PC-9 (cell line): Measurements from ENCODE around the gene PASK. TPM values are rescaled to one million over a fixed set of nuclear protein-coding genes. Genes with fewer than 3 reads are reported as not detected.

Experiments
- BruUV-seq: library from RNA; stranded (reverse); fragments of 400-500 nt; replicated peaks from 2 replicates; lab custom pipeline; 2021; lab: Mats Ljungman, UMichigan
- CTCF ChIA-PET: fragments of 300-600 bp; sonication (Branson Sonifier 250); formaldehyde crosslinking; loops from one replicate; lab custom pipeline; 2022; ENCODE audit warnings: antibody characterized with exemption; lab: Charles Lee
- POLR2A ChIA-PET: fragments of 300-600 bp; sonication (Branson Sonifier 250); formaldehyde crosslinking; loops from one replicate; lab custom pipeline; 2022; ENCODE audit warnings: antibody characterized with exemption; ENCODE audit not compliant: unreplicated experiment; lab: Charles Lee
- DNase-seq, 2 experiments: peaks; one replicate each; pipeline versions ENCODE4 v3.0.0 to v3.0.0-alpha.2; 2015 to 2022; ENCODE audit warnings: mixed read lengths in 1 of 2
- H2AFZ ChIP-seq: fragments of 200-600 bp; sonication (generic); 2 replicates; pipeline ENCODE4 v1.8.1; 2017; ENCODE audit warnings: antibody characterized with exemption
- H3F3A ChIP-seq: fragments of 200-600 bp; sonication (generic); 2 replicates; pipeline ENCODE4 v1.8.1; 2017; ENCODE audit warnings: antibody characterized with exemption, mild to moderate bottlenecking, low read depth; ENCODE audit not compliant: insufficient read depth
- H3K27ac ChIP-seq: fragments of 200-600 bp; sonication (generic); 2 replicates; pipeline ENCODE4 v1.6.1; 2016; ENCODE audit warnings: mixed run types
- H3K27me3 ChIP-seq: fragments of 200-600 bp; sonication (generic); 2 replicates; pipeline ENCODE4 v1.6.1; 2016; ENCODE audit warnings: low read depth, mixed run types; ENCODE audit not compliant: insufficient read depth
- H3K36me3 ChIP-seq: fragments of 200-600 bp; sonication (generic); 2 replicates; pipeline ENCODE4 v1.6.1; 2016; ENCODE audit warnings: low read depth, mixed run types
- H3K4me1 ChIP-seq: fragments of 200-600 bp; sonication (generic); replicated peaks from 2 replicates; pipeline ENCODE4 v1.6.1; 2016; ENCODE audit warnings: mixed run types; ENCODE audit not compliant: insufficient read depth
- H3K4me2 ChIP-seq: fragments of 200-600 bp; sonication (generic); 2 replicates; pipeline ENCODE4 v1.6.1; 2017; ENCODE audit warnings: mixed run types
- H3K4me3 ChIP-seq: fragments of 200-600 bp; sonication (generic); 2 replicates; pipeline ENCODE4 v1.6.1; 2016; ENCODE audit warnings: mixed run types
- H3K79me2 ChIP-seq: fragments of 200-600 bp; sonication (generic); 2 replicates; pipeline ENCODE4 v1.6.1; 2017; ENCODE audit warnings: low read depth, mixed run types
- H3K9me2 ChIP-seq: fragments of 200-600 bp; sonication (generic); 2 replicates; pipeline ENCODE4 v1.8.1; 2017; ENCODE audit warnings: mild to moderate bottlenecking; ENCODE audit not compliant: insufficient read depth
- H3K9me3 ChIP-seq: fragments of 200-600 bp; sonication (generic); 2 replicates; pipeline ENCODE4 v1.8.1; 2016; ENCODE audit warnings: low read depth; ENCODE audit not compliant: insufficient read depth
- H4K20me1 ChIP-seq: fragments of 200-600 bp; sonication (generic); 2 replicates; pipeline ENCODE4 v1.8.1; 2017; ENCODE audit not compliant: insufficient read depth
- EZH2 ChIP-seq: fragments of 200-600 bp; sonication (generic); IDR thresholded peaks from 2 replicates; pipeline ENCODE4 v1.8.0; 2017; ENCODE audit warnings: antibody characterized with exemption, low read depth
- intact Hi-C: fragments of 100-400 bp; cut with micrococcal nuclease; formaldehyde crosslinking; loops from one replicate; pipeline ENCODE4 v1.10.0; 2022; ENCODE audit not compliant: unreplicated experiment
- total RNA-seq: library from RNA; stranded (reverse); gene quantifications from 2 replicates; pipeline ENCODE4 v1.2.3, GENCODE V29; 2021
- TF ChIP-seq, protein P1 (sequence below): fragments of 200-600 bp; sonication (generic); conservative IDR thresholded peaks from 2 replicates; pipeline ENCODE4 v1.6.1; 2017; ENCODE audit warnings: mixed run types, antibody characterized with exemption, mild to moderate bottlenecking, moderate library complexity

PASK gene
- total RNA-seq, 1 experiment from 2014 or later = 77.5 TPM

DNA sequence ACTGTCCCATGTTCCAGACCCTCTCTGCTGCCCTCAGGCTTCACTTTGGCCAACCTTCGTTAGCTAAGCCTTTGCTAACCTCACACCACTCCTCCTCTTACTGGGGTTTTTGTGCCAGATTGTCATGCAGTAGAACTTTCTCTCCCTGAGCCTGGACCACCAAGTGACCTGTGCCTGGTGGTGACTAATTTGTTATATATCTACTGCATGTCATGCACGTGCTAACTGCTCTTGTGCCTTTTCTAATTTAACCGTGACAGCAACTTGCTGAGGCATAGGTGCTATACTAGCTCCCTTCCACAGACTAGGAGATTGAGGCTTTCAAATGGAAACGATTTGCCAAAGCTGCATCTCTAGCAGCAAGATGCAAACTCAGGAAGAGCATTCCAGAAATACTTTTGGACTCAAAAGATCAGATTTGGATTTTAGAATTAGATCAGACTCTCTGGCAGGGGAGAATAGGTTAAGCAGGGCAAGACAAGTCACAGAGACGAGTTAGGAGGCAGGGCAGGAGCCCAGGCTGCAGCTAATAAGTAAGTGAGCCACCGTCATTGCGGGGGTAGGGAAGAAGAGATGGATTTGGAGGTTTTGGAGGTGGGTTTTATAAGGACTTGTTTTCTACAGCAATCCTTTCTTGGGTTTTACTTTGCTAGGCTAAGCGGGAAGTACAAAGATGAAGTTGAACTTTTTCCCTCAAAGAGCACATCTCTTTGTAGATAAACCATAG is 2.8 kb upstream of the PASK start:
- no peak overlapping the region for H3K27ac ChIP-seq
- no peak for DNase-seq
- TSS peak; percentile 31 for BruUV-seq
- 0 out of 2 replicates have a peak, but pooled peaks cover 3% of the 10 kb centered on the region for H3K36me3 ChIP-seq
- POLR2A ChIA-PET = no interaction called here
- H3F3A ChIP-seq = no peaks in the 10 kb centered on the region
- CTCF ChIA-PET = interaction anchor here (0.5 kb wide), 1 partner anchor 439 kb away, joined by 8 read pairs; no protein-coding TSS in a partner anchor
- H3K27me3 ChIP-seq = no peaks in the 10 kb centered on the region
- H3K79me2 ChIP-seq = peaks cover 38% of the 10 kb centered on the region
- no peak overlapping the region for H3K4me3 ChIP-seq
- no peaks in the 10 kb centered on the region for H3K9me2 ChIP-seq
- intact Hi-C loops = loop anchor here (5.0 kb wide), 1 partner anchor 255 kb away; the partner anchor contains the start of gene MAB21L4
- H4K20me1 ChIP-seq = peaks cover 5% of the 10 kb centered on the region; the same call in 1 of the 2 replicates
- H3K4me2 ChIP-seq = no peak overlapping the region; the same call in 1 of the 2 replicates
- H2AFZ ChIP-seq = no peak overlapping the region
- H3K9me3 ChIP-seq = no peaks in the 10 kb centered on the region
- H3K4me1 ChIP-seq = peaks cover 17% of the 10 kb centered on the region
- TF ChIP-seq EZH2 = no peak
- TF ChIP-seq, protein P1, sequence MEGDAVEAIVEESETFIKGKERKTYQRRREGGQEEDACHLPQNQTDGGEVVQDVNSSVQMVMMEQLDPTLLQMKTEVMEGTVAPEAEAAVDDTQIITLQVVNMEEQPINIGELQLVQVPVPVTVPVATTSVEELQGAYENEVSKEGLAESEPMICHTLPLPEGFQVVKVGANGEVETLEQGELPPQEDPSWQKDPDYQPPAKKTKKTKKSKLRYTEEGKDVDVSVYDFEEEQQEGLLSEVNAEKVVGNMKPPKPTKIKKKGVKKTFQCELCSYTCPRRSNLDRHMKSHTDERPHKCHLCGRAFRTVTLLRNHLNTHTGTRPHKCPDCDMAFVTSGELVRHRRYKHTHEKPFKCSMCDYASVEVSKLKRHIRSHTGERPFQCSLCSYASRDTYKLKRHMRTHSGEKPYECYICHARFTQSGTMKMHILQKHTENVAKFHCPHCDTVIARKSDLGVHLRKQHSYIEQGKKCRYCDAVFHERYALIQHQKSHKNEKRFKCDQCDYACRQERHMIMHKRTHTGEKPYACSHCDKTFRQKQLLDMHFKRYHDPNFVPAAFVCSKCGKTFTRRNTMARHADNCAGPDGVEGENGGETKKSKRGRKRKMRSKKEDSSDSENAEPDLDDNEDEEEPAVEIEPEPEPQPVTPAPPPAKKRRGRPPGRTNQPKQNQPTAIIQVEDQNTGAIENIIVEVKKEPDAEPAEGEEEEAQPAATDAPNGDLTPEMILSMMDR = no peak

DNA sequence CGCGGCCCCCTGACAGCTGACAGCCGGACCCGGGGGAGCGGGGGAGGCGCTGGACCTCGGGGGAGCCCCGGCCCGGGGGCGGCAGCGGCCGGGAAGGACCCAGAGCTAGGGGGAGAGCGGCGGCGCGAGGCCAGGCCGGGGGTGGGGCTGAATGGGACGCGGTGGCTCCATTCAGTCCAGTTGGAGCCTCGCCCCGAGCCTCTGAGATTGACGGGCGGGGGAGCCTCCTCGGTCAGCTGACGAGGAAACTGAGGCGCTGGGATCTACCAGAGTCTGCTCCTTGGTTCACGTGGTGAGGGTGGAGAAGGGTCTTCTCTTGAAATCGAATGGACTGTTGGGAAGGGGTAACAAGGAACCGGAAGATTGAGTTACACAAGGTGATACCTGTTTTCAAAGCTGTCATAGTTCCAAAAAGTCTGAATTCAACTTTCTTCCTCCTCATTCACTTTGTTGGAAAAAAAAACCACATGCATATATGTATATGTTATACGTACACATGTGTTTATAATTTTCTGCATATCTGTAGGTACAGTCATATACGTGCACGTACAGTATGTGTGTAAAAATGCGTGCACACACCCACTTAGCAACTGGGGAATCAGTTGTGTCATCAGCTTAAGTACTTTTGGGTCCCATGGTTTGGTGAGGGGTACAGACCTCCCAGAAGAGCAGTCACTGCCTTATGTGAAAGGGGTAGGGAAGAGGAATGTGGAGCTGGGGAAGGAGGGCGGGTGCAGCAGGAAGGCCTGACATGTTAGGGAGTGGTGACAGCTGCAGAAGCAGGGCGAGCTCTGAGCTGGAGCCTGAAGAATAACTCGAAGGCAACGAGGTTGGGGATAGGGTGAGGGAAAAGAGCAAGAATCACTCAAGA is 1.6 kb upstream of the PASK start:
- no peak for DNase-seq
- Histone ChIP-seq H4K20me1 (no peaks in the 10 kb centered on the region; the same call in 1 of the 2 replicates), H3K4me2 (peak overlapping the region; percentile 93), H3K27ac (no peak overlapping the region), H3F3A (no peaks in the 10 kb centered on the region), H3K9me3 (no peaks in the 10 kb centered on the region), H3K4me3 (peak overlapping the region; percentile 76), H3K36me3 (0 out of 2 replicates have a peak, but pooled peaks cover 3% of the 10 kb centered on the region), H2AFZ (peak overlapping the region; percentile 94), H3K79me2 (peaks cover 44% of the 10 kb centered on the region), H3K4me1 (peaks cover 17% of the 10 kb centered on the region), H3K27me3 (no peaks in the 10 kb centered on the region), H3K9me2 (no peaks in the 10 kb centered on the region)
- intact Hi-C loops = loop anchor here (1.0 to 5.0 kb wide), 2 partner anchors 66 to 254 kb away; partner anchors contain the start of gene MAB21L4
- TF ChIP-seq EZH2 = no peak
- TF ChIP-seq, protein P1 = no peak
- no TSS peak for BruUV-seq
- CTCF ChIA-PET = interaction anchor here (0.5 to 1.5 kb wide), 3 partner anchors 47 to 236 kb away, joined by 3 to 7 read pairs (median 6); no protein-coding TSS in a partner anchor
- POLR2A ChIA-PET = interaction anchor here (0.7 kb wide), 2 partner anchors 27 to 33 kb away, joined by 4 read pairs; no protein-coding TSS in a partner anchor
